Measurements from ENCODE around the gene ACAP2.
A peak's percentile ranks its signal among the peaks of the same experiment; 100 is the strongest.

The ACAP2 gene

GRCh38 chr3:195257454-195258448 is 185.1 kb downstream of the ACAP2 start:
- DNase-seq: no peak

GRCh38 chr3:195256639-195257453 is 186.0 kb downstream of the ACAP2 start:
- no peak for DNase-seq

- DNase-seq: no peak
These were observed 187.0 kb downstream of the ACAP2 start for GRCh38 chr3:195255571-195256501.

- DNase-seq: no peak
These were observed 187.7 kb downstream of the ACAP2 start for GRCh38 chr3:195255176-195255500.

- DNase-seq: no peak
These were observed 188.2 kb downstream of the ACAP2 start for GRCh38 chr3:195254454-195255175.

- no peak for DNase-seq
These were observed 188.8 kb downstream of the ACAP2 start for GRCh38 chr3:195253923-195254432.

GRCh38 chr3:195251336-195252065 is 191.3 kb downstream of the ACAP2 start:
- DNase-seq: no peak

- no peak for DNase-seq
These were observed 192.2 kb downstream of the ACAP2 start for GRCh38 chr3:195250473-195251251.

GRCh38 chr3:195249858-195250464 is 192.9 kb downstream of the ACAP2 start:
- DNase-seq: no peak

GRCh38 chr3:195249057-195249770 is 193.6 kb downstream of the ACAP2 start:
- no peak for DNase-seq

GRCh38 chr3:195248281-195248680 is 194.5 kb downstream of the ACAP2 start:
- no peak for DNase-seq

GRCh38 chr3:195247863-195248189 is 195.0 kb downstream of the ACAP2 start:
- no peak for DNase-seq

- no peak for DNase-seq
These were observed 195.5 kb downstream of the ACAP2 start for GRCh38 chr3:195247086-195247862.

- no peak for DNase-seq
These were observed 196.2 kb downstream of the ACAP2 start for GRCh38 chr3:195246581-195246995.

GRCh38 chr3:195245531-195245951 is 197.3 kb downstream of the ACAP2 start:
- no peak for DNase-seq

- peak; percentile 11 for DNase-seq
These were observed 201.0 kb downstream of the ACAP2 start for GRCh38 chr3:195241592-195242355.

GRCh38 chr3:195240939-195241338 is 201.9 kb downstream of the ACAP2 start:
- DNase-seq: no peak

Measured in NCI-H226 (cell line).